BJ (cell line): ENCODE results near the gene ZNF79. TPM values are rescaled to one million over a fixed set of nuclear protein-coding genes. Genes with fewer than 3 reads are reported as not detected.

Experiments
- CTCF ChIA-PET: fragments of 350-600 bp; formaldehyde crosslinking; extraction: SDS; loops from one replicate; lab custom pipeline; 2021; ENCODE audit warnings: antibody characterized with exemption, inconsistent platforms; lab: Yijun Ruan, JAX
- POLR2A ChIA-PET: fragments of 300-600 bp; sonication (Branson Sonifier 250); formaldehyde crosslinking; extraction: SDS; loops from one replicate; lab custom pipeline; 2021; ENCODE audit warnings: antibody characterized with exemption; lab: Charles Lee
- DNase-seq: peaks from one replicate; pipeline ENCODE4 v3.0.0-alpha.2; 2011; ENCODE audit warnings: low read depth
- H3K27me3 ChIP-seq: 2 replicates; pipeline ENCODE4 v1.6.0; 2011; ENCODE audit warnings: low read length; ENCODE audit not compliant: control insufficient read depth, insufficient read depth
- H3K36me3 ChIP-seq: 2 replicates; pipeline ENCODE4 v1.5.1; 2011; ENCODE audit warnings: low read length; ENCODE audit not compliant: control insufficient read depth, insufficient read depth
- H3K4me3 ChIP-seq: 2 replicates; pipeline ENCODE4 v1.5.1; 2011; ENCODE audit warnings: low read depth, mild to moderate bottlenecking, control low read depth, low read length
- CTCF ChIP-seq: IDR thresholded peaks from 2 replicates; pipeline ENCODE4 v1.5.1; 2011; ENCODE audit warnings: low read depth, mild to moderate bottlenecking, control low read depth, inconsistent platforms, low read length, moderate library complexity; ENCODE audit not compliant: insufficient read depth
- polyA plus RNA-seq: library from polyadenylated mRNA; depleted of rRNA; stranded (reverse); fragments of >200 nt; gene quantifications from 2 replicates; pipeline ENCODE4 v1.2.3, GENCODE V29; 2011

ZNF79 gene
- polyA plus RNA-seq, 1 experiment = 6.9 TPM

- ChIA-PET POLR2A (interaction anchor here (0.6 kb wide), 1 partner anchor 320 kb away, joined by 4 read pairs; no protein-coding TSS in a partner anchor), CTCF (interaction anchor here (1.3 kb wide), 1 partner anchor 112 kb away, joined by 3 read pairs; no protein-coding TSS in a partner anchor)
- TF ChIP-seq CTCF = no peak
Observed at GRCh38 chr9:127473501-127473900, 49.3 kb downstream of the ZNF79 start.

GRCh38 chr9:127473932-127474331, 49.8 kb downstream of the ZNF79 start:
- ChIA-PET POLR2A (interaction anchor here (0.6 kb wide), 1 partner anchor 319 kb away, joined by 4 read pairs; no protein-coding TSS in a partner anchor), CTCF (interaction anchor here (1.3 kb wide), 1 partner anchor 112 kb away, joined by 3 read pairs; no protein-coding TSS in a partner anchor)
- H3K36me3 ChIP-seq = peaks cover 8% of the 10 kb centered on the region

More at GRCh38 chr9:127473501-127473900, 49.3 kb downstream of the ZNF79 start:
- peaks cover 6% of the 10 kb centered on the region for H3K36me3 ChIP-seq
- H3K4me3 ChIP-seq = no peak overlapping the region
- H3K27me3 ChIP-seq = no peaks in the 10 kb centered on the region
- DNase-seq = no peak

GRCh38 chr9:127474592-127474991, 50.4 kb downstream of the ZNF79 start:
- Histone ChIP-seq H3K4me3 (no peak overlapping the region), H3K27me3 (no peaks in the 10 kb centered on the region), H3K36me3 (peaks cover 13% of the 10 kb centered on the region)
- DNase-seq = no peak
- POLR2A ChIA-PET = no interaction called here
- CTCF ChIA-PET = interaction anchor here (1.3 kb wide), 1 partner anchor 111 kb away, joined by 3 read pairs; no protein-coding TSS in a partner anchor
- TF ChIP-seq CTCF = no peak

More at GRCh38 chr9:127473932-127474331, 49.8 kb downstream of the ZNF79 start:
- DNase-seq = no peak
- no peaks in the 10 kb centered on the region for H3K27me3 ChIP-seq
- no peak overlapping the region for H3K4me3 ChIP-seq
- TF ChIP-seq CTCF = no peak

- POLR2A ChIA-PET = no interaction called here
- no peak for DNase-seq
- Histone ChIP-seq H3K36me3 (peaks cover 18% of the 10 kb centered on the region), H3K4me3 (no peak overlapping the region), H3K27me3 (no peaks in the 10 kb centered on the region)
- no peak for TF ChIP-seq CTCF
- CTCF ChIA-PET = no interaction called here
Observed at GRCh38 chr9:127479507-127480081, 55.4 kb downstream of the ZNF79 start.

GRCh38 chr9:127482662-127483061, 58.5 kb downstream of the ZNF79 start:
- H3K27me3 ChIP-seq = no peaks in the 10 kb centered on the region
- DNase-seq = no peak
- H3K36me3 ChIP-seq = peaks cover 16% of the 10 kb centered on the region
- CTCF ChIA-PET = no interaction called here
- no peak for TF ChIP-seq CTCF
- POLR2A ChIA-PET = no interaction called here
- H3K4me3 ChIP-seq = no peak overlapping the region
